Measurements from ENCODE around the gene SECISBP2.

Gene SECISBP2

GRCh38 chr9:89382026-89382986 is 64.0 kb downstream of the SECISBP2 start:
- TF ChIP-seq FOXM1 (IDR thresholded peaks at IDR 0.05; ENCODE audit: borderline replicate concordance, low read depth) (no peak), CEBPB (IDR thresholded peaks at IDR 0.05) (no peak), EP300 (IDR thresholded peaks at IDR 0.05; ENCODE audit: borderline replicate concordance) (no peak), CREB1 (IDR thresholded peaks at IDR 0.05; ENCODE audit: low read depth) (no peak)
- TF ChIP-seq, protein P1, sequence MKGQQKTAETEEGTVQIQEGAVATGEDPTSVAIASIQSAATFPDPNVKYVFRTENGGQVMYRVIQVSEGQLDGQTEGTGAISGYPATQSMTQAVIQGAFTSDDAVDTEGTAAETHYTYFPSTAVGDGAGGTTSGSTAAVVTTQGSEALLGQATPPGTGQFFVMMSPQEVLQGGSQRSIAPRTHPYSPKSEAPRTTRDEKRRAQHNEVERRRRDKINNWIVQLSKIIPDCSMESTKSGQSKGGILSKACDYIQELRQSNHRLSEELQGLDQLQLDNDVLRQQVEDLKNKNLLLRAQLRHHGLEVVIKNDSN (IDR thresholded peaks at IDR 0.05): no peak

GRCh38 chr9:89383030-89383720 is 64.9 kb downstream of the SECISBP2 start:
- TF ChIP-seq FOXM1 (IDR thresholded peaks at IDR 0.05; ENCODE audit: borderline replicate concordance, low read depth): no peak
- TF ChIP-seq TEAD4 (IDR thresholded peaks at IDR 0.05): no peak
- no peak for TF ChIP-seq REST (IDR thresholded peaks at IDR 0.05; ENCODE audit: low read depth)
- TF ChIP-seq TAF1 (IDR thresholded peaks at IDR 0.05; ENCODE audit: low read depth): no peak
- TF ChIP-seq CEBPB (IDR thresholded peaks at IDR 0.05): no peak
- TF ChIP-seq EGR1 (IDR thresholded peaks at IDR 0.05): no peak
- TF ChIP-seq MAX (IDR thresholded peaks at IDR 0.05): no peak
- TF ChIP-seq TCF12 (IDR thresholded peaks at IDR 0.05; ENCODE audit: low read depth): no peak
- TF ChIP-seq, protein P1 (IDR thresholded peaks at IDR 0.05): no peak
- no peak for TF ChIP-seq RAD21 (IDR thresholded peaks at IDR 0.05; ENCODE audit: low read depth)
- TF ChIP-seq YY1 (IDR thresholded peaks at IDR 0.05; ENCODE audit: low read depth): no peak
- TF ChIP-seq NFIC (IDR thresholded peaks at IDR 0.05): no peak
- TF ChIP-seq CREB1 (IDR thresholded peaks at IDR 0.05; ENCODE audit: low read depth): no peak
- TF ChIP-seq ZBTB7A (IDR thresholded peaks at IDR 0.05; ENCODE audit: low read depth): no peak

DNA sequence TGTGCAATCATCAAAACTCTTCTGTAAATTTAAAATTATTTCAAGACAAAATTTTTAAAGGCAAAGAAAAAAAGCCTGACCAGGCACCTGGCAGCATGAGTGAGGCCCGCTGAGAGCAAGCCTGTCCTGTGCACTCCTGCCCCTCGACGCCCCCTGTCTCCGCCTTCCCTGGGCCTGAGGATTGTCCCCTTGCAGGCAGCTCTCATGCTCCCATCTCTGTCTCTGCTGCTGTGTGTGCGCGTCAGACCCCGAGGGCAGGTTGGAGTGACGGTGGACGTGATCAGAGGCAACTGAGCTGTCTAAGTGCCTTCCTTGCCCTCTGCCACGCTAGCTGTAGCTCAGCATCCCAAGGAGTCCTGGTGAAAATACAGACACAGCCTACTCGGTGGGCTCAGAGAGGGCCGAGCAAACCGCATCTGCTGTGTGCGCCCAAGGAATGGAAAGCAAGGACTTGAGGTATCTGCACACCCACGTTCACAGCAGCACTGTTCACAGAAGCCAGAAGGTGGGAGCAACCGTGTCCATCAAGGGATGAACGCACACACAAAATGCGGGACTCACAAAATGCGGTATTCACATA is 65.5 kb downstream of the SECISBP2 start:
- TF ChIP-seq CEBPB (IDR thresholded peaks at IDR 0.05) (no peak), MAX (IDR thresholded peaks at IDR 0.05) (no peak), RAD21 (IDR thresholded peaks at IDR 0.05; ENCODE audit: low read depth) (no peak), EP300 (IDR thresholded peaks at IDR 0.05; ENCODE audit: borderline replicate concordance) (no peak), YY1 (IDR thresholded peaks at IDR 0.05; ENCODE audit: low read depth) (no peak)
- TF ChIP-seq, protein P1 (IDR thresholded peaks at IDR 0.05): no peak

GRCh38 chr9:89384783-89385182 is 66.5 kb downstream of the SECISBP2 start:
- TF ChIP-seq REST (IDR thresholded peaks at IDR 0.05; ENCODE audit: low read depth) (no peak), TCF12 (IDR thresholded peaks at IDR 0.05; ENCODE audit: low read depth) (no peak), CREB1 (IDR thresholded peaks at IDR 0.05; ENCODE audit: low read depth) (no peak), FOXM1 (IDR thresholded peaks at IDR 0.05; ENCODE audit: borderline replicate concordance, low read depth) (no peak), RAD21 (IDR thresholded peaks at IDR 0.05; ENCODE audit: low read depth) (no peak), YY1 (IDR thresholded peaks at IDR 0.05; ENCODE audit: low read depth) (no peak), EGR1 (IDR thresholded peaks at IDR 0.05) (no peak), TAF1 (IDR thresholded peaks at IDR 0.05; ENCODE audit: low read depth) (no peak), TEAD4 (IDR thresholded peaks at IDR 0.05) (no peak), EP300 (IDR thresholded peaks at IDR 0.05; ENCODE audit: borderline replicate concordance) (no peak), ZBTB7A (IDR thresholded peaks at IDR 0.05; ENCODE audit: low read depth) (no peak), CEBPB (IDR thresholded peaks at IDR 0.05) (no peak), NFIC (IDR thresholded peaks at IDR 0.05) (no peak), MAX (IDR thresholded peaks at IDR 0.05) (no peak)
- TF ChIP-seq, protein P1 (IDR thresholded peaks at IDR 0.05): no peak

All from Ishikawa (cell line).